Thymus (tissue), 11 donors: ENCODE measurements around the gene NEDD4L. TPM values are rescaled to one million over a fixed set of nuclear protein-coding genes. Genes with fewer than 3 reads are reported as not detected.

Source experiments
- DNase-seq, 9 donors: peaks; one replicate each; pipeline ENCODE4 v3.0.0-alpha.2; 2013; ENCODE audit warnings: low spot score in 9 of 9, low read depth in 6 of 9, missing footprints in 1 of 9
- H3K27ac ChIP-seq, 2 donors: one replicate each; pipeline ENCODE4 v1.5.1; 2013; ENCODE audit warnings: control low read depth in 1 of 2, low read depth in 1 of 2, low read length in 1 of 2, mild to moderate bottlenecking in 1 of 2, moderate library complexity in 1 of 2
- H3K27me3 ChIP-seq, 2 donors: one replicate each; pipeline ENCODE4 v1.5.1; 2013; ENCODE audit warnings: low read length in 1 of 2; ENCODE audit not compliant: control insufficient read depth in 2 of 2, insufficient read depth in 1 of 2
- H3K36me3 ChIP-seq, 2 donors: one replicate each; pipeline ENCODE4 v1.5.1; 2013; ENCODE audit warnings: low read length in 1 of 2, mild to moderate bottlenecking in 1 of 2, moderate library complexity in 1 of 2; ENCODE audit not compliant: control insufficient read depth in 2 of 2, insufficient read depth in 2 of 2
- H3K4me1 ChIP-seq, 2 donors: one replicate each; pipeline ENCODE4 v1.5.1; 2013; ENCODE audit warnings: low read length in 2 of 2; ENCODE audit not compliant: control insufficient read depth in 2 of 2, insufficient read depth in 2 of 2
- H3K4me3 ChIP-seq, 2 donors: one replicate each; pipeline ENCODE4 v1.5.1; 2013; ENCODE audit warnings: low read length in 2 of 2, control low read depth in 1 of 2, mild to moderate bottlenecking in 1 of 2
- H3K9me3 ChIP-seq, 2 donors: one replicate each; pipeline ENCODE4 v1.5.1; 2013; ENCODE audit warnings: low read length in 1 of 2, mild to moderate bottlenecking in 1 of 2; ENCODE audit not compliant: control insufficient read depth in 2 of 2, insufficient read depth in 1 of 2
- WGBS: extraction: QIAGEN DNeasy Blood & Tissue Kit; methylation state at CpG from one replicate; pipeline ENCODE4 v1.1.7; 2013; 5-methylcytosine and 5-hydroxymethylcytosine counted together
- polyA plus RNA-seq: library from polyadenylated mRNA; stranded (reverse); fragments of 200-250 nt; gene quantifications from one replicate; pipeline ENCODE4 v1.2.3, GENCODE V29; 2013
- total RNA-seq: library from RNA; stranded (reverse); fragments of 120-200 nt; gene quantifications from one replicate; pipeline ENCODE4 v1.2.4, GENCODE V29; 2013
- donor health status: healthy.

NEDD4L gene
- total and polyA plus RNA-seq, 2 donors: 6.5 to 11.8 TPM

GRCh38 chr18:58344080-58344670 is 300.1 kb downstream of the NEDD4L start:
- H3K4me1 ChIP-seq: peaks cover 0 to 3% of the 10 kb centered on the region in 2 donors
- no peak overlapping the region for H3K27ac ChIP-seq
- H3K27me3 ChIP-seq: no peaks in the 10 kb centered on the region
- 91% methylated on average over 3 of the region's 3 CpGs for WGBS
- H3K4me3 ChIP-seq: no peak overlapping the region
- H3K9me3 ChIP-seq: no peaks in the 10 kb centered on the region
- no peaks in the 10 kb centered on the region for H3K36me3 ChIP-seq
- no peak for DNase-seq

GRCh38 chr18:58344861-58345463 is 300.9 kb downstream of the NEDD4L start:
- no peaks in the 10 kb centered on the region for H3K27me3 ChIP-seq
- no peaks in the 10 kb centered on the region for H3K9me3 ChIP-seq
- peaks cover 0 to 3% of the 10 kb centered on the region in 2 donors for H3K4me1 ChIP-seq
- WGBS: 90% methylated on average over 8 of the region's 8 CpGs
- peak overlapping the region in 1 of 2 donors; percentile 27 for H3K27ac ChIP-seq
- no peak overlapping the region for H3K4me3 ChIP-seq
- DNase-seq: peak in 1 of 9 donors; percentile 8
- no peaks in the 10 kb centered on the region for H3K36me3 ChIP-seq

- no peaks in the 10 kb centered on the region for H3K36me3 ChIP-seq
- no peak overlapping the region for H3K4me3 ChIP-seq
- no peak for DNase-seq
- H3K27me3 ChIP-seq: no peaks in the 10 kb centered on the region
- WGBS: 95% methylated on average over 6 of the region's 6 CpGs
- peaks cover 0 to 3% of the 10 kb centered on the region in 2 donors for H3K4me1 ChIP-seq
- H3K9me3 ChIP-seq: no peaks in the 10 kb centered on the region
- H3K27ac ChIP-seq: no peak overlapping the region
These were observed 301.8 kb downstream of the NEDD4L start for GRCh38 chr18:58345875-58346274.

GRCh38 chr18:58347135-58347534 is 303.1 kb downstream of the NEDD4L start:
- H3K27ac ChIP-seq: no peak overlapping the region
- no peak for DNase-seq
- WGBS: 91% methylated on average over 7 of the region's 7 CpGs
- H3K4me3 ChIP-seq: no peak overlapping the region
- H3K9me3 ChIP-seq: no peaks in the 10 kb centered on the region
- H3K36me3 ChIP-seq: no peaks in the 10 kb centered on the region
- H3K4me1 ChIP-seq: peaks cover 0 to 3% of the 10 kb centered on the region in 2 donors
- no peaks in the 10 kb centered on the region for H3K27me3 ChIP-seq

GRCh38 chr18:58348517-58348916 is 304.5 kb downstream of the NEDD4L start:
- Histone ChIP-seq H3K4me1 (peaks cover 0 to 6% of the 10 kb centered on the region in 2 donors), H3K4me3 (no peak overlapping the region), H3K27me3 (no peaks in the 10 kb centered on the region), H3K36me3 (no peaks in the 10 kb centered on the region), H3K9me3 (no peaks in the 10 kb centered on the region), H3K27ac (no peak overlapping the region)
- DNase-seq: no peak
- 76% methylated on average over 4 of the region's 4 CpGs for WGBS

- DNase-seq: no peak
- Histone ChIP-seq H3K27me3 (no peaks in the 10 kb centered on the region), H3K9me3 (no peaks in the 10 kb centered on the region), H3K36me3 (no peaks in the 10 kb centered on the region), H3K27ac (no peak overlapping the region), H3K4me1 (peaks cover 0 to 5% of the 10 kb centered on the region in 2 donors), H3K4me3 (no peak overlapping the region)
- WGBS: 93% methylated on average over 7 of the region's 7 CpGs
These were observed 304.9 kb downstream of the NEDD4L start for GRCh38 chr18:58348951-58349350.

- Histone ChIP-seq H3K4me3 (no peak overlapping the region), H3K36me3 (no peaks in the 10 kb centered on the region), H3K4me1 (peaks cover 0 to 2% of the 10 kb centered on the region in 2 donors), H3K27ac (no peak overlapping the region), H3K9me3 (no peaks in the 10 kb centered on the region), H3K27me3 (no peaks in the 10 kb centered on the region)
- no peak for DNase-seq
- WGBS: 92% methylated on average over 2 of the region's 2 CpGs
These were observed 305.6 kb downstream of the NEDD4L start for GRCh38 chr18:58349650-58350049.

GRCh38 chr18:58350526-58350925 is 306.5 kb downstream of the NEDD4L start:
- H3K4me1 ChIP-seq: peaks cover 0 to 2% of the 10 kb centered on the region in 2 donors
- no peak overlapping the region for H3K4me3 ChIP-seq
- 99% methylated on average over 5 of the region's 5 CpGs for WGBS
- no peak for DNase-seq
- no peaks in the 10 kb centered on the region for H3K9me3 ChIP-seq
- no peaks in the 10 kb centered on the region for H3K27me3 ChIP-seq
- no peaks in the 10 kb centered on the region for H3K36me3 ChIP-seq
- no peak overlapping the region for H3K27ac ChIP-seq

- H3K27me3 ChIP-seq: no peaks in the 10 kb centered on the region
- no peaks in the 10 kb centered on the region for H3K9me3 ChIP-seq
- 96% methylated on average over 3 of the region's 3 CpGs for WGBS
- H3K36me3 ChIP-seq: no peaks in the 10 kb centered on the region
- peaks cover 0 to 2% of the 10 kb centered on the region in 2 donors for H3K4me1 ChIP-seq
- no peak for DNase-seq
- no peak overlapping the region for H3K27ac ChIP-seq
- no peak overlapping the region for H3K4me3 ChIP-seq
These were observed 307.8 kb downstream of the NEDD4L start for GRCh38 chr18:58351776-58352175.
